DMS79 (cell line): Measurements from ENCODE around the gene PRX.
"Not testable (repeated sequence)": the region's sequence is repeated elsewhere in the genome, so short reads cannot be mapped to it uniquely, and the experiment has no call there.

Experiments used
- DNase-seq: peaks from one replicate; lab custom pipeline; 2025; lab: John Stamatoyannopoulos, UW

PRX gene

GRCh38 chr19:40441719-40442253, 28.6 kb upstream of the PRX start:
- no peak for DNase-seq

GRCh38 chr19:40438284-40438683, 25.1 kb upstream of the PRX start:
- no peak for DNase-seq

DNA sequence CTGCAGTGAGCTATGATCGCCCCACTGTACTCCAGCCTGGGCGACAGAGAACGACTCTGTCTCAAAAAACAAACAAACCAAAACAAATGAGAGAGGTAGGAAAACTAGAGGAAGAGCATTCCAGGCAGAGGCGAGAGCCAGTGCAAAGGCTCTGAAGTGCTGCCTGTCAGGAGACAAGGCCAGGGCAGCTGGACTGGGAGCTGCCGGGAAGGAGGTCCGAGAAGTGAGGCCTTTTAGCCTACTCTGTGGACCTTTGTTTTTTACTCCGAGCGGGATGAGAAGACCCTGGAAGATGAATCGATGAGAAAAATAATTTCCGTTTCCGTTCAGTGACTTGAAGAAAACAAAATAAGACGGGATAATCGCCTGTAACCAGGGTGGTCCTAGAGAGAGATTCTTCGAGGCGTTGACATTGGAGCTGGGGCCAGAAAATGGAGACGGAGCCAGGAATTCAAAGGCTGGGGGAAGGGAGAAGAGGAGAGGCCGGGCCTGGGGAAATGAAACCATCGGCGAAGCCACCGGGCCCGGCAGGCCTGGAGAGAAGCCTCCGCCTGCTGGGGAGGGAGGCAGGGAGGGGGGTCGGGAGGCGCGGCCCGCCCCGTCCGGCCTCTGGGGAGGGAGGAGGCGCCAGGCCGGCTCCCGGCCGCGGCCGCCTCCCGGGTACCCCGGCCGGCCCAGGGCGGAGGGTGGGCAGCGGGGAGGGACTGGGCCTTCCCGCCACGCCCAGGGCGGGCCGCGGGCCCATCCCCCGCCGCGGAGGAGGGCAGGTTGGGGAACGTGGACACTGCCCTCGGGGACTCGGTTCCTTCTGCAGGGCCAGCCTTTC, 20.4 kb upstream of the PRX start:
- peak; percentile 39 for DNase-seq

- not testable (repeated sequence) for DNase-seq
Measured at GRCh38 chr19:40432760-40433159, 19.6 kb upstream of the PRX start.

DNA sequence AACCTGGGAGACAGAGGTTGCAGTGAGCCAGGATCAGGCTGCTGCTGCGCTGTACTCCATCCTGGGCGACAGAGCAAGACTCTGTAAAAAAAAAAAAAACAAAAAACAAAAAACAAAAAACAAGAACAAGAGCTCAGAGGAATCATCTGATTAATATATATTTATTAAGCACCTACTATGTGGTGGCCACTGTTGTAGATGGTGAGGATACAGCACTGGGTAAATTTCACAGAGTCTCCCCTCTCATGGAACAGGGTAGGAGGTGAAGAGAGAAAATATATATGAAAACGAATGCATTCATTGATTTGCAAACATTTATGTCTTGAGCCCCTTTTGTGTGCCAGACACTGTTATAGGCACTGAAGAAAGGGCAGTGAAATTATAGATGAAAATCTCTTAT, 18.5 kb upstream of the PRX start:
- no peak for DNase-seq

DNA sequence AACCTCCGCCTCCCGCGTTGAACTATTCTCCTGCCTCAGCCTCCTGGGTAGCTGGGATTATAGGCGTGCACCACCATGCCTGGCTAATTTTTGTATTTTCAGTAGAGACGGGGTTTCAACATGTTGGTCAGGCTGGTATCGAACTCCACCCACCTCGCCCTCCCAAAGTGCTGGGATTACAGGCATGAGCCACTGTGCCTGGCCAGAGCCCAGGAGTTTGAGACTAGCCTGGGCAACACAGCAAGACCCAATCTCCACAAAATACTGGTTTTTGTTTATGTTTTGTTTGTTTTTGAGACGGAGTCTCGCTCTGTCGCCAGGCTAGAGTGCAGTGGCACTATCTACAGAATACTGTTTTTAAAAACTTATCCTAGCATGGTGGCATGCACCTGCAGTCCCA, 17.1 kb upstream of the PRX start:
- DNase-seq = not testable (repeated sequence)

GRCh38 chr19:40428197-40428596, 15.0 kb upstream of the PRX start:
- not testable (repeated sequence) for DNase-seq

DNA sequence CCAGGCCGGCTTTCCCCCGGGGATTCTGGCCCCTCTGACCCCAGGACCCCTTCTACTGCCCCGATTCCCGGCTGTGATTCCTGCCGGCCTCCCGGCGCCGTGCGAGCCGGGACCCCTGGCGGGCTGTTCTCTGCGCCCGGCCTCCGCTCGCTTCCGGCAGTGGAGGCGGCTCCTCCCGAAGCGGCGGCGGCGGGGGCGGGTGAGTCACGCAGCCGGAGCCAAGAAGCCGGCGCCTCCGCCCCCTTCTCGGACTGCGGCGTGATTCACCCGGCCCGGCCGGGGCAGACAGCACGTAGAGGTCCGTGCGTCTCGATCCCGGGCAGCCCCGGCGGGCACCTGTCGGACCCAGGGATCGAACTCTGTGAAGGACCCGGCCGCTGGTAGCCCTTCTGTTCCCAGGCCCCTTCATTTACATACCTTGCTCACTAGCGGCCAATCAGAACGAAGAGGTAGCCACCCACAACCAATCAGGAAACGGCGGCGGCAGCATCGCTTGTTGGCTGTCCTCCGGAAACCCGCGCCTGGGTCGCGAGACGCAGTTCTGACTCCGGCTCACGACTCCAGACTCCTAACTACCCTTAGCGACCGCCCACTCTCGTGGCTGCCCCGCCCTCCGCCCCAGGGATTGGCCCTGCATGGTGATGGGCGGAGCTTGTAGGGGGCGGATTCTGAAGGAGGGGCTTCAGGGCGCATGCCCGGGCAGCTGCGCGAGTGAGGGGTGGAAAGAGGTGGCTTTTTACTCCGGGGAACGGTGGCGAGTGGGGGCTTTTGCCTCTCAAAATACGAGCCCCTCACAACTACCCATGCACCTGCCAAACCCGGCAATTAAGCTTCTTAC, 12.5 kb upstream of the PRX start, which contains the start of gene SERTAD1:
Gene SERTAD1, minus strand, starts transcription at position 543 of the 838 bp plus-strand sequence. CDS start 2,446 bp downstream, outside the sequence.
- peak; percentile 98 for DNase-seq

DNA sequence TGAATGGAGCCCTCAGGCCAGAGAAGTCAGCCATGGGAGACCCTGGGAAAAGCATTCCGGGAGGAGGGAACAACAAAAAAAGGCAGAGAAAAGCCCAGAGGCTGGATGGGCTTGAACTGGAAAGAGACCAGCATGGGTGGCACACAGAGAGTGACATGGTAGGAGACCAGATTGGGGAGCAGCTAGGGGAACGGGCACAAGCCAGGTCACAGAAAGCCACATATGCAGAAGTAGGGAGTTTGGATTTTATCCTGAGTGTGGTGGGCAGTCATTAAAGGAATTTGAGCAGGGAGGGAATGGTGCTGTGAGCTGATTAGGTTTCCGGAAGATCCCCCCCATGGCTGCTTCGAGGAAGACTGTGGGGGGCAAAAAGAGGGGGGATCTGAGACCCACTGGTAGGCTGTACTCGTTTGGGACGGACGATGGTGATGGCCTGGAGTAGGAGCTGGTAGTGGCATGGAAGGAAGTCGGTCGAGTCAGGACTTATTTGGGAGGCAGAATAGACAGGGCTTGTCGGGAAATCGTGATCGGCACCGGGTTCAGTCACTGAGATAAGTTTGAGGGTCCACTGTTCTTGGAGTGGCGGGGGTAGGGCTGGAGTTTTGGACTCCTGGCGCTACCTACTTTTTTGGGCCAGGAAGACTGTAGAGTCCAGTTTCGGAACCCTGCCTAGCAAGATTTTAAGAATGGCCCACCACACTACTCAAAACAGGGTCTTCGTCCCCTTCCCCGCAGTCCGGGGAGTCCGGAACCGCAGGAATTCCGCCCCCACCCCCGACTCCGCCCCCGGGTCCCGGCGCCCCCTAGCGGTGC, 11.7 kb upstream of the PRX start:
- no peak for DNase-seq

GRCh38 chr19:40423938-40424337, 10.8 kb upstream of the PRX start:
- no peak for DNase-seq

- no peak for DNase-seq
Measured at GRCh38 chr19:40422748-40423566, 9.8 kb upstream of the PRX start.

GRCh38 chr19:40421993-40422747, 9.0 kb upstream of the PRX start:
- DNase-seq = no peak

GRCh38 chr19:40420766-40421765, 7.9 kb upstream of the PRX start:
- DNase-seq = peak; percentile 64

DNA sequence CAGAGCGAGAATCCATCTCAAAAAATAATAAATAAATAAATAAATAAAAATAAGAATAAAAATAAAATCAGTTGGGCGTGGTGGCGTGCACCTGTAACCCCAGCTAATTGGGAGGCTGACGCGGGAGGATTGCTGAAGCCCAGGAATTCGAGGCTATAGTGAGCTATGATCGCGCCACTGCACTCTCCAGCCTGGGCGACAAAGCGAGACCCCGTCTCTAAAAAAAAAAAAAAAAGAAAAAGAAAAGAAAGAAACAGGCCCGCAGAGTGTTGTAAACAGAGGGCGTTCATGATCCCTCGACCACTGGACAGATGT, 7.2 kb upstream of the PRX start:
- no peak for DNase-seq

DNA sequence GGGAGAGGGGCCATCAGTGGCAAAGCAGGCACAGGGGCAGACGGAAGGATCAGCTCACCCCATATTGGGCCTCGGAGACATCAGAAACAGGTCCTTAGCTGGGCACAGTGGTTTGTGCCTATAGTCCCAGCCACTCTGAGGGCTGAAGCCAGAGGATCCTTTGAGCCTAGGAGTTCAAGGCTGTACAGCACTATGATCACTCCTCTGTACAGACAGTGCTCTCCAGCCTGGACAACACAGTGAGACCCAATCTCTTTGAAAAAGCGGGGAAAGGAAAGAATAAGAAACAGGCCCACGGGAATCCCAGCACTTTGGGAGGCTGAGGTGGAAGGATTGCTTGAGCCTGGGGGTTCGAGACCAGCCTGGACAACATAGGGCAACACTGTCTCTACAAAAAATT, 6.6 kb upstream of the PRX start:
- no peak for DNase-seq

- DNase-seq = no peak
Measured at GRCh38 chr19:40419066-40419612, 6.0 kb upstream of the PRX start.

GRCh38 chr19:40418040-40418439, 4.9 kb upstream of the PRX start:
- DNase-seq = no peak

- DNase-seq = no peak
Measured at GRCh38 chr19:40417643-40417981, 4.4 kb upstream of the PRX start.
